ENCODE measurements around the gene DLGAP1.

GRCh38 chr18:4040391-4041092 is 414.6 kb downstream of the DLGAP1 start:
- TF ChIP-seq CTCF (IDR thresholded peaks at IDR 0.05) = no peak
- no peak for TF ChIP-seq POLR2AphosphoS5 (IDR thresholded peaks at IDR 0.05)
- no peak for TF ChIP-seq POLR2A (IDR thresholded peaks at IDR 0.05)

Measured in breast epithelium (tissue), 3 donors.